Right renal cortex interstitium (tissue), 3 donors: ENCODE measurements around the gene THEMIS. TPM values are rescaled to one million over a fixed set of nuclear protein-coding genes. Genes with fewer than 3 reads are reported as not detected.
"Not testable (repeated sequence)": the region's sequence is repeated elsewhere in the genome, so short reads cannot be mapped to it uniquely, and the experiment has no call there.

Source experiments
- DNase-seq, 3 donors: peaks; one replicate each; pipeline ENCODE4 v3.0.0-alpha.2; 2013; ENCODE audit warnings: low read depth in 3 of 3, low spot score in 2 of 3
- polyA plus RNA-seq, 3 donors: library from polyadenylated mRNA; unstranded; fragments of 120-200 nt; gene quantifications; one replicate each; pipeline ENCODE4 v1.2.1, GENCODE V29; 2013; ENCODE audit not compliant: insufficient read length in 3 of 3

The THEMIS gene
- polyA plus RNA-seq, 3 donors, result 0.04 TPM; not detected in 2

- peak; percentile 34 to 56 (median 38) for DNase-seq
Observed at GRCh38 chr6:127737009-127737486, 163.8 kb downstream of the THEMIS start.

GRCh38 chr6:127732927-127733326, 167.9 kb downstream of the THEMIS start:
- DNase-seq, result no peak

GRCh38 chr6:127727260-127727953, 173.5 kb downstream of the THEMIS start:
- DNase-seq, result no peak

DNA sequence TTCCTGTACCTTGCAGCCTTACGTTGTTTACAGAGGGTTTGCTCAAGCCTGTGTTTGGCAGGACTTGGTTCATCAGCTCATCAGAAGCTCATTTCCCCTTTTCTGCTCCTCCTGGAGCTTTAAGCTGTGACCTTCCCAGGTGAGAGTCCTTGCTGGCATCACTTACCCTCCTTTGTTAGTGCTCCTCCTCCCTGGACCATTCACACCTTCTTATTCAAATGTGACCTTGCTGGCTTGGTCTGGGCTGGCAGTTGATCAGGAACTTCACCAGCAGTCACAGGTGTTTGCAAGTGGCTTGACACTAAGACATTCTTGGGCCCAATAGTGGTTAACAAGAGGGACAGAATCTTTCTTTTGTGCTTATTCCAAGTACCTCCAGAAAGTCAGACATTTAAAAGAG, 175.0 kb downstream of the THEMIS start:
- no peak for DNase-seq

GRCh38 chr6:127718694-127719093, 182.2 kb downstream of the THEMIS start:
- no peak for DNase-seq

DNA sequence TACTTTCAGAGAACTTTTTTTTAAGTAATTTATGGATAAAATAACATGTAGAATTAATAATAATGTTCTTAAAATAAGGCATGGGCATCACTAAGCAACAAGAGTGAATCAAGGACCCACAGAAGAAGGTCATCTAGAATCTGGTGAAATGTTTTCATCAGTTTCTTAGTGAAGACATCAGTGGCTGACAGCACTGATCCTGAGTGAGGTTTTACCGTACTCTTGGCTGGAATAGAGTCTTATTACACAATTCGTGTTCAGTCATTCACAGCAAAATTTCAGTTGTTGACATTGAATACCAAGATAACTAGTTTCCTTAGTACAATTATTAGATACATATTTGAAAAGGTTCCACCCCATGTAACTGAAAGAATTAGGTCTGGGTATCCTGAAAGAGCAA, 183.5 kb downstream of the THEMIS start:
- no peak for DNase-seq

DNA sequence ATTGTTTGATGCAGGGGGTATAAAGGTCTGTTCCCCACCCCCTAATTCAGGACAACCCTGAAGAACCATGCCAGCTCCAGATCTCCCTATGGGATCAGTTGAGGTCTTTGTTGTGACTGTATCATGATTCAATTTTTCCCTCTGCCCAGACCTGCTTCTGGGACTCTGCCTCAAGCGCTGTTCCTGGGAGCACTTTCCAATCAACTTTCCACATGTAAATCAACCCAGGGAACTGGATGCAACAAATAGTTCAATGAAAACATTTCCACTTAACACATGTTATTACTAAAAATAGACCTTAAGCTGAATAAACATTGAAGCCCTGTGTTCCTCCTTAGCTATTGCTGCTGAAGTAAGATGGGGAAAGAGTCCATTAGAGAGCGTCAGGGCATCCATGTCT, 184.4 kb downstream of the THEMIS start:
- DNase-seq, result no peak

GRCh38 chr6:127710668-127711067, 190.2 kb downstream of the THEMIS start:
- DNase-seq, result no peak

- DNase-seq, result no peak
Observed at GRCh38 chr6:127706216-127706615, 194.6 kb downstream of the THEMIS start.

- DNase-seq, result no peak
Observed at GRCh38 chr6:127695108-127695507, 205.8 kb downstream of the THEMIS start.

DNA sequence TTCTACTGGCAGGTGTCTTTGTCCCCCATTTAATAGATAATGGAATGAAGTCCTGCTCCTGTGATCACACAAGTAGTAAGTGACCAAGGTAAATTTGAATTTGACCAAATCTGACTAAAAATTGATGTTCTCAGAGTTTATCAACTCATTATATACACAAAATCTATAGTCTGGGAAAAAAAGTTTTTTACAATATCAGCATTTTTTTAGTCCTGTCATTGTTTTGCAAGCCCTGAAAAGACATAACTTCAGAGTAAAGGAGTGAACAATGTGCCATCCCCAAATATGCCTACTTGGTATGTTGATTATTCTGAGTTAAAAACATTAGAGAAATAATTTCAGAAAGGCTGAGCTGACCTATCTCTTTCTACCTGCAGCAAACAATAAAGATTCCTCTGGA, 209.7 kb downstream of the THEMIS start:
- no peak for DNase-seq

DNA sequence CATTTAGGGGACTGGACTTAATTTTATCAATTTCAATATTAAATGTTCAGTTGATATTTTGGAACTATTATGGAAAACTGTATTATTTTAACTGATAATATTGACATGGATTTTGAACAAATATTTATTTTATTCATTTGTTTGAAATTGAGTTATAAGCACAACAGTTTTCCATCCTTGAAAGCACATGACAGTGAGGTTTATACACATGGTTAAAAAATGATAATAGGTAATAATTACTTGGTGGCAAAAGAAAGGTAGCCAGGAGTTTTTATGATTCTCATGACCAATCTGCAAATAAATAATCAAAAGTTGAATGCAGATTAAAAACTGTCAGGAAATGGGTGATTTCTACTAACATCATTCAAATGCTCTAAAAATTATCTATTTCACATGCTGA, 210.3 kb downstream of the THEMIS start:
- no peak for DNase-seq

- no peak for DNase-seq
Observed at GRCh38 chr6:127690092-127690491, 210.8 kb downstream of the THEMIS start.

DNA sequence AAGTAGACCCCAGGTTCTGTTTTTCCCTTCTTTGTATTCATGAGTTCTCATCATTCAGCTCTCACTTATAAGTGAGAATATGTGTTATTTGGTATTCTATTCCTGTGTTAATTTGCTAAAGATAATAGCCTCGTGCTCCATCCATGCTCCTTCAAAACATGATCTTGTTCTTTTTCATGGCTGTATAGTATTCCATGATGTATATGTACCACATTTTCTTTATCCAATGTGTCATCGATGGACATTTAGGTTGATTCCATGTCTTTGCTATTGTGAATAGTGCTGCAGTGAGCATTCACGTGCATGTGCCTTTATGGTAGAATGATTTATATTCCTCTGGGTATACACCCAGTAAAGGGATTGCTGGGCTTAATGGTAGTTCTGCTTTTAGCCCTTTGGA, 213.4 kb downstream of the THEMIS start:
- not testable (repeated sequence) for DNase-seq

GRCh38 chr6:127686084-127686483, 214.8 kb downstream of the THEMIS start:
- no peak for DNase-seq

GRCh38 chr6:127684501-127684900, 216.4 kb downstream of the THEMIS start:
- DNase-seq, result no peak
